ENCODE measurements around the gene C3orf18.

- TF ChIP-seq CHD1 (IDR thresholded peaks at IDR 0.05; ENCODE audit: low read depth, low read length) (no peak), EP300 (IDR thresholded peaks at IDR 0.05; ENCODE audit: borderline replicate concordance in 1 of 2, control insufficient read depth in 1 of 2, low read depth in 2 of 2, low read length in 2 of 2) (no peak), CTCF (IDR thresholded peaks at IDR 0.05 in 2 of 3, conservative IDR thresholded peaks at IDR 0.05 in 1 of 3; ENCODE audit: control insufficient read depth in 2 of 3, extremely low read depth in 1 of 3, insufficient read depth in 1 of 3, low read depth in 3 of 3, low read length in 3 of 3) (no peak)
Observed at GRCh38 chr3:50582083-50582482, 14.5 kb upstream of the C3orf18 start.
